Activated CD8-positive, alpha-beta T cell treated with anti-CD3 and anti-CD28 coated beads for 36 hours (primary cell): ENCODE results near the gene MAP3K5. TPM values are rescaled to one million over a fixed set of nuclear protein-coding genes. Genes with fewer than 3 reads are reported as not detected.

Experiments
- ATAC-seq: fragments of 200-7000 bp; cut with Tn5 transposase; one replicate; pipeline ENCODE4 v1.10.0; 2021; ENCODE audit warnings: mild to moderate bottlenecking, moderate library complexity
- CTCF ChIA-PET: fragments of 350-600 bp; sonication (Branson Sonifier 250); formaldehyde crosslinking; loops from one replicate; lab custom pipeline; 2021; ENCODE audit warnings: antibody characterized with exemption; lab: Charles Lee
- POLR2A ChIA-PET: fragments of 350-600 bp; sonication (Branson Sonifier 250); formaldehyde crosslinking; loops from one replicate; lab custom pipeline; 2021; ENCODE audit warnings: antibody characterized with exemption; lab: Charles Lee
- DNase-seq: peaks from one replicate; pipeline ENCODE4 v3.0.0-alpha.2; 2020
- H3K27ac Mint-ChIP-seq: one replicate; pipeline ENCODE4 v1.8.0; 2021; ENCODE audit warnings: mild to moderate bottlenecking, mixed read lengths
- H3K27me3 Mint-ChIP-seq: one replicate; pipeline ENCODE4 v1.8.0; 2021; ENCODE audit warnings: mixed read lengths
- H3K36me3 Mint-ChIP-seq: one replicate; pipeline ENCODE4 v1.8.0; 2021; ENCODE audit warnings: low read depth, mixed read lengths
- H3K4me1 Mint-ChIP-seq: one replicate; pipeline ENCODE4 v1.8.0; 2021; ENCODE audit warnings: low read depth, mixed read lengths
- H3K4me3 Mint-ChIP-seq: one replicate; pipeline ENCODE4 v1.8.0; 2021; ENCODE audit warnings: mild to moderate bottlenecking, moderate library complexity, mixed read lengths
- H3K9me3 Mint-ChIP-seq: one replicate; pipeline ENCODE4 v1.8.0; 2021; ENCODE audit warnings: mixed read lengths
- intact Hi-C: fragments of 100-400 bp; cut with micrococcal nuclease; formaldehyde crosslinking; loops from one replicate; pipeline ENCODE4 v1.10.0; 2022
- total RNA-seq, 2 experiments: library from RNA; stranded (reverse); gene quantifications; one replicate each; pipeline ENCODE4 v1.2.3, GENCODE V29; 2021
- TF ChIP-seq, protein P1 (sequence below): fragments of 200-600 bp; IDR thresholded peaks from one replicate; pipeline ENCODE4 v1.8.0; 2022; ENCODE audit warnings: antibody characterized with exemption, mild to moderate bottlenecking

MAP3K5 gene
- total RNA-seq, 2 experiments from 2014 or later, result 4.4 to 4.6 TPM

DNA sequence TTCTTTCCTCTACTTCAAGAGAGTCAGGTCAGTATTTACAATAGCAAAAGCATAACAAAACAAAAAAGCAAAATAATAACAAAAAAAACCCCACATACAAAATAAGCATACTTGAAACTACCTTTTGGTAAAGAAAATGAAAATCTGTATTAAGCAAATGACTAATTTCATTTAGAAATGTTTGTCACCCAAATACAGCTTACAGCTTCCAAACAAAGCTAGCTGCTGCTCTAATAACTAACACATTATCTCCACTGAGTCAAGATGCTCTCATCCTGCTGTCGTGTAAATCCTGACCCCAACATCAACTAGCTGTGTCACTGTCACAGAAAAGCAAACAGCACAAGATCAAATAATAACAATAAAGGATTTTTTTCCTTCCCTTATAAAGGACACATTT, 263.8 kb downstream of the MAP3K5 start:
- Mint-ChIP-seq H3K36me3 (no peaks in the 10 kb centered on the region), H3K27me3 (peaks cover 19% of the 10 kb centered on the region), H3K4me1 (peaks cover 19% of the 10 kb centered on the region), H3K27ac (no peak overlapping the region), H3K4me3 (no peak overlapping the region), H3K9me3 (no peaks in the 10 kb centered on the region)
- CTCF ChIA-PET, result interaction anchor here (1.2 kb wide), 1 partner anchor 22 kb away, joined by 3 read pairs; the partner anchor contains the start of gene MAP7
- ATAC-seq, result no peak
- intact Hi-C loops, result no loop called here
- POLR2A ChIA-PET, result no interaction called here
- DNase-seq, result no peak
- TF ChIP-seq, protein P1, sequence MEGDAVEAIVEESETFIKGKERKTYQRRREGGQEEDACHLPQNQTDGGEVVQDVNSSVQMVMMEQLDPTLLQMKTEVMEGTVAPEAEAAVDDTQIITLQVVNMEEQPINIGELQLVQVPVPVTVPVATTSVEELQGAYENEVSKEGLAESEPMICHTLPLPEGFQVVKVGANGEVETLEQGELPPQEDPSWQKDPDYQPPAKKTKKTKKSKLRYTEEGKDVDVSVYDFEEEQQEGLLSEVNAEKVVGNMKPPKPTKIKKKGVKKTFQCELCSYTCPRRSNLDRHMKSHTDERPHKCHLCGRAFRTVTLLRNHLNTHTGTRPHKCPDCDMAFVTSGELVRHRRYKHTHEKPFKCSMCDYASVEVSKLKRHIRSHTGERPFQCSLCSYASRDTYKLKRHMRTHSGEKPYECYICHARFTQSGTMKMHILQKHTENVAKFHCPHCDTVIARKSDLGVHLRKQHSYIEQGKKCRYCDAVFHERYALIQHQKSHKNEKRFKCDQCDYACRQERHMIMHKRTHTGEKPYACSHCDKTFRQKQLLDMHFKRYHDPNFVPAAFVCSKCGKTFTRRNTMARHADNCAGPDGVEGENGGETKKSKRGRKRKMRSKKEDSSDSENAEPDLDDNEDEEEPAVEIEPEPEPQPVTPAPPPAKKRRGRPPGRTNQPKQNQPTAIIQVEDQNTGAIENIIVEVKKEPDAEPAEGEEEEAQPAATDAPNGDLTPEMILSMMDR, result no peak

DNA sequence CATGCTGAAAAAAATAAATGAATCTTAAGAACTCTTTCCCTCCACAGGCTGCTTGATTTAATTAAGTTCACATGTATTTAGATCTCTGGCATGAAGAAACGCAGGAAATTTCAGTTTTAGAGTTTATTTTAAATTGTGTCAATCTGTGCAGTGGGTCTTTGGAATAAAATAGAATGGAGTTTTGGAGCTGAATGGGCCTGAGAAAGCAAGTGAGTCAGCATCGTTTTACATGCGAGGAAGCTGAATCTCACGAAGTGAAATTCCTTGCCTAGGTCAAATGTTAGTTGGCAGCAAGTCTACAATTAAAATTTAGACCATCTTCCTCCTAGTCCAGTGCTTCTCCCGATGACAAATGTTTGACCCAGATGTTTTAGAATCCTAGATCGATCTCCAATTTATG, 264.4 kb downstream of the MAP3K5 start:
- no peak for ATAC-seq
- peaks cover 19% of the 10 kb centered on the region for H3K4me1 Mint-ChIP-seq
- ChIA-PET CTCF (interaction anchor here (1.2 kb wide), 1 partner anchor 22 kb away, joined by 3 read pairs; the partner anchor contains the start of gene MAP7), POLR2A (no interaction called here)
- no peak overlapping the region for H3K4me3 Mint-ChIP-seq
- no peaks in the 10 kb centered on the region for H3K36me3 Mint-ChIP-seq
- intact Hi-C loops, result no loop called here
- H3K27ac Mint-ChIP-seq, result no peak overlapping the region
- DNase-seq, result no peak
- peaks cover 17% of the 10 kb centered on the region for H3K27me3 Mint-ChIP-seq
- no peaks in the 10 kb centered on the region for H3K9me3 Mint-ChIP-seq
- TF ChIP-seq, protein P1, result no peak

DNA sequence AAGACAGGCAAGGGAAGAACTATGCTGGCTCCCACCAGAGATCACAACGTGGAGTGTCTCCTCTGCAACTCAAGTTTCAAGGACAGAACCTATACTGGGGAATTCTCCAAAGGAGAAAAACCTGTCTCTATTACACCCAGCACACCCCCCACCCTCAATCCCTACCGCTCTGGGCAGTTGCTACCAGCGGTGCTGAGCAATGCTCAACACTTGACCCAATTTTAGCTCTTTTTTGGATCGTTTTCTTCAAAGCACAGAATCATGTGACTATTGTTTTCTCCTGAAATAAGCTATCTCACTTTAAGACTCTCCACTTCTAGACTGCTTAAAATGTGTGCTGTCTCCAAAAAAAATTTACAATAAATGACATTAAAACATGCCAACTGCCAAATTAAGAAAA, 265.3 kb downstream of the MAP3K5 start:
- DNase-seq (no peak), ATAC-seq (no peak)
- no peak overlapping the region for H3K27ac Mint-ChIP-seq
- peaks cover 18% of the 10 kb centered on the region for H3K27me3 Mint-ChIP-seq
- no peak overlapping the region for H3K4me3 Mint-ChIP-seq
- H3K4me1 Mint-ChIP-seq, result peaks cover 19% of the 10 kb centered on the region
- ChIA-PET CTCF (interaction anchor here (1.0 kb wide), 1 partner anchor 23 kb away, joined by 4 read pairs; the partner anchor contains the start of gene MAP7), POLR2A (no interaction called here)
- no peaks in the 10 kb centered on the region for H3K9me3 Mint-ChIP-seq
- intact Hi-C loops, result no loop called here
- no peaks in the 10 kb centered on the region for H3K36me3 Mint-ChIP-seq
- TF ChIP-seq, protein P1, result no peak

DNA sequence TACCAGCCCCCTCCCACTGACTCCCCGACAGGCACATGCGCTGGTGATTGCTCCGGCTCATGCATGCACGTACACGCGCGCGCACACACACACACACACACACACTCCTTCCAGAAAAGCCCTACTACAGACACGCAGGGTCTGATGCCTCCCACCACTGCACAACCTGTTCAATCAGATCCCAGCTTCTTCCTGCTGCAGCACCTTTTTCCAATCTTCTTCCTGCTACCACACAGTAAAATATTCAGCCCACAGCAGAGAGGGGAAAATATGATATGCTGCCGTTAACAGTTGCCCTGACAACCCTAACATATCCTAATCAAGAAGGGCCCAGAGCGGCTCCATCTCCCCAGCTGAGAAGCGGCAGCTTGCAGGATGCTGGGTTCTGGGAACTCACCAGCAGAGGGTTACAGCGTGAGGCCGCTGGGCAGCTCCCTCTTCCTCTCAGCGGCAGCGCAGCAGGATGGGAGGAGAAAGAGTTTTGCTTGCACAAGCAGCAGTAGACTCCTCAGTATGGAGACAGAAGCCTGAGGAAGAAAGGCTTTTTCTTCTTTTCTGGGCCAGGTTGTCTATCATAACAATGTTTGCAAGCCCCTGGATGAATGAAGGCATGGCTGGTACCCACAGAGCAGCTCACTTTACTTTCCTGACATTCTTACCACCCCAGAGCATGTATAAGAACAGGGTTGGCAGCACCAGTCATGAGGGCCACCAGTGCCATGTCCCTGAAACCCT, 265.9 kb downstream of the MAP3K5 start:
- Mint-ChIP-seq H3K27me3 (peaks cover 16% of the 10 kb centered on the region), H3K4me3 (peak overlapping the region; percentile 13), H3K27ac (no peak overlapping the region), H3K4me1 (peaks cover 19% of the 10 kb centered on the region), H3K9me3 (no peaks in the 10 kb centered on the region), H3K36me3 (no peaks in the 10 kb centered on the region)
- TF ChIP-seq, protein P1, result no peak
- ATAC-seq (peak; percentile 91), DNase-seq (peak; percentile 54)
- ChIA-PET CTCF (interaction anchor here (1.0 to 1.4 kb wide), 4 partner anchors 20 to 30 kb away, joined by 3 to 7 read pairs (median 4); partner anchors contain the start of gene MAP7), POLR2A (interaction anchor here (0.8 kb wide), 1 partner anchor 31 kb away, joined by 3 read pairs; no protein-coding TSS in a partner anchor)
- intact Hi-C loops, result no loop called here
